ENCODE measurements around the gene GSDME. TPM values are rescaled to one million over a fixed set of nuclear protein-coding genes. Genes with fewer than 3 reads are reported as not detected.
"Not testable (repeated sequence)": the region's sequence is repeated elsewhere in the genome, so short reads cannot be mapped to it uniquely, and the experiment has no call there.

Gene GSDME
- total RNA-seq, 1 donor from 2014 or later: 31.8 TPM

DNA sequence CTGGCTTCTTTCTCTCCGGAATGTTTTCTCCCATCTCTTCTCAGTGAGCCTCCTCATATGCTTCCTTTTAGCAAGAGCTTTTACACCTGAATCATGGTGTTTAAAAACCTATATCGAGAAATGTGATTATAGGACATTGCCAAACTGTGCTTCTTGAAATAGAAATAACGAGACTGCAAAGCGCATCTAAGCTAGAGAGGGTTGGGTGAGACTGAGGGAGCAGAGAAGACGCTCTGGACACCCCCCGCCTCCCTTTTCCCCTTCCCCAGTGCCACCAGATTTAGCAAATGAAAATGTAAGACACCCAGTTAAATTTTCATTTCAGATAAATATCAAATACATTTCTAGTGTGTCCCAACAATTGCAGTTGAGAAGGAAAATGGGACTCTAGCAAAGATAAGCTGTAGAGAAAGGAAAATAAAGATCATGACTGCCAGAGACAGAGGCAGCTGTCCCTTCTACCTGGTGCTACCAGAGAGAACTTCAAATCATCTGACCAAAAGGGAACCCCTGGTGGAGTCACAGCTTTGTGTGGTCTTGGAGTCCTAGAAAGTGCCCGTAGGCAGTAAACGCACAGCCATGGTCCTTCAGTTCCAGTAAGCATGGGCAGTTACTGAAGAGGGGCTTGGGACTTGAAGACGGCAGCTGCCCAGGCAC, 14.6 kb downstream of the GSDME start:
- DNase-seq (ENCODE audit: low spot score): no peak

DNA sequence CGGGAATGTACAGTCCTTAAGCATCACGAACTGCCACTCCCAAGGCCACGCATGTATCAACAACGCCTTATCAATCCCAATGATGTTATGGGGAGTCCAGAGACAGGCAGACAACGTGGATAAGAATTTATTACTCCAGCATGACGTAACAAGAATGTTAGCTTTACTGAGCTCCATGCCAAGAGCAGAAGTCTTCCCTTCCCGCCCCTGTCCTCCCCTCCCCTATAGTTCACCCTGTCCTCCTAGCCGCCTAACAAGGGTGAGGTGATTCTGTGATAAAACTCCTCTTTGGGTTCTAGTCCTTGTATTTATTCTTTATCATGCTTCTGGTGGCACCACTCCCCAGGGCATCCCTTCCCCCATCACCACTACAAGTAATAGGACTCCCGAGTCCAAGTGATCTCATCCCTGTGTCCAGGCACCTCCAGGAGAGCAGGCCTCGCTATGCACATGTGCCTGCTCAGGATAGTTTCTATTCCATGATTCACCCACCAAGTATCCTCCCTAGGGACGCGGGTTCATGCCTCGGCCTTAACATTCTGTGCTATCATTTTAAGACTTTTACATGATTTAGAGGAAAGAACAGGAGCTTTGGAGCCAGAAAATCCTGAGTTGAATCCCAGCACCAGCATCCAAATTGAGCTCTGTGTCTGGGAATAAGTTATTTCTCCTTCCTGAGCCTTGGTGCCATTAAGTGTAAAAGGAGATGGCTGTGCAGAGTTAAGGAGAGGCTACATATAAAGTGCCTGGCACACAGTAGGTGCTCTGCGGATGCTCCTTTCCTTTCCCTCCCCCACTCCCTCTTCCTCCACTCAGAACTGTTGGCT, 15.4 kb downstream of the GSDME start:
- DNase-seq (ENCODE audit: low spot score): peak; percentile 75

DNA sequence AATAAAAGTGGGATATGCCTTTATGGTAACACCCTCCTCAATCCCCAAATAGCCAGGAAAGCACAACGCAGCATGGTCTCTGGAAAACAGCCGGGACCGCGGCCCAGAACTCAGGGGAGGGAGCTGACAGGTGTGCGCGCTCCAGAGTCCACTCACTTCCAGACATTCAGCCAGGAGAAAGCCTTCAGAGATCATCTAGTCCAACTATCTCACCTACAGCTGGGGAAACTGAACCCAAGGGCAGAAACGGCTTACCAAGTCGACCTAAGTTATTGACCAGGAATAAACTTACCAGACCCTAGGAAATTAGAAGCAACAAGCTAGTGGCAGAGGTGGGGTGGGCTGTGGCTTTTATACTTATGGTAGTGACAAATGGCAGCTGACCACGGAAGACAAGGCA, 16.4 kb downstream of the GSDME start:
- DNase-seq (ENCODE audit: low spot score): no peak

DNA sequence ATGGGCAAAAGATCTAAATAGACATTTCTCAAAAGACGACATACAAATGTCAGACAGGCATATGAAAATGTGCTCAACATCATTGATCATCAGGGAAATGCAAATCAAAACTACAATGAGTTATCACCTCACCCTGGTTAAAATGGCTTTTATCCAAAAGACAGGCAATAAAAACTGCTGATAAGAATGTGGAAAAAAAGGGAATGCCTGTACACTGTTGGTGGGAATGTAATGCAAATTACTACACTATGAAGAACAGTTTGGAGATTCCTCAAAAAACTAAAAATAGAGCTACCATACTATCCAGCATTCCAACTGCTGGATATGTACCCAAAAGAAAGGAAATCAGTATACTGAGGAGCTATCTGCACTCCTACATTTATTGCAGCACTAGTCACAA, 18.0 kb downstream of the GSDME start:
- DNase-seq (ENCODE audit: low spot score): no peak

DNA sequence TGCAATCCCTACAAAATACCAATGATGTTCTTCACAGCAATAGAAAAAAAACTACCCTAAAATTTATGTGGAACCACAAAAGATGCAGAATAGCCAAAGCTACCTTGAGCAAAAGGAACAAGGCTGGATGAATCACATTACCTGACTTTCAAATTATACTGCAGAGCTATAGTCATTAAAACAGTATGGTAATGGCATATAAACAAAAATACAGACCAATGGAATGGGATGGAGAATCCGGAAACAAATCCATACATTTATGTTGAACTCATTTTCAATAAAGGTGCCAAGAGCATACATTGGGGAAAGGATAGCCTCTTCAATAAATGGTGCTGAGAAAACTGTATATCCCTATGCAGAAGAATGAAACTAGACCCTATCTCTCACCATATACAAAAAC, 18.7 kb downstream of the GSDME start:
- no peak for DNase-seq (ENCODE audit: low spot score)

DNA sequence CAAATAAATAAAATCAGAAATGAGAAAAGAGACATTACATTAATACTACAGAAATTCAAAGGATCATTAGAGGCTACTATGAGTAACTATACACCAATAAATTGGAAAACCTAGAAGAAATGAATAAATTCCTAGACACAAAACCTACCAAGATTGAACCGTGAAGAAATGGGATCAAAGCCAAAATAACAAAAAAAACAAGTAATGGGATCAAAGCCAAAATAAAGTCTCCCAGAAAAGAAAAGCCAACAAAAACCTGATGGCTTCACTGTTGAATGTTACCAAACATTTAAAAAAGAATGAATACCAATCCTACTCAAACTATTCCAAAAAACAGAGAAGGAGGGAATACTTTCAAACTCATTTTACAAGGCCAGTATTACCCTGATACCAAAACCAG, 20.0 kb downstream of the GSDME start:
- no peak for DNase-seq (ENCODE audit: low spot score)

DNA sequence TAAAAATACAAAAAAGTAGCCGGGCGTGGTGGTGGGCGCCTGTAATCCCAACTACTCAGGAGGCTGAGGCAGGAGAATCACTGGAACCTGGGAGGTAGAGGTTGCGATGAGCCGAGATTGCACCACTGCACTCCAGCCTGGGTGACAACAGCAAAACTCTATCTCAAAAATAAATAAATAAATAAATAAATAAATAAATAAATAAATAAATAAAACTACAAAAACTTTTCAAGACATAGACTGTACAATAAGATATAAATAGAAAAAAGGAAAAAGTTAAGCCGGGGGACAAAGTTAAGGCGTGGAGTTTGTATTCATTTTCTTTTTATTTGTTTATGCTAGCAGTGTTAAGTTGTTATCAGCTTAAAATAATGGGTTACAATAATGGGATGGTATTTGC, 21.7 kb downstream of the GSDME start:
- not testable (repeated sequence) for DNase-seq (ENCODE audit: low spot score)

DNA sequence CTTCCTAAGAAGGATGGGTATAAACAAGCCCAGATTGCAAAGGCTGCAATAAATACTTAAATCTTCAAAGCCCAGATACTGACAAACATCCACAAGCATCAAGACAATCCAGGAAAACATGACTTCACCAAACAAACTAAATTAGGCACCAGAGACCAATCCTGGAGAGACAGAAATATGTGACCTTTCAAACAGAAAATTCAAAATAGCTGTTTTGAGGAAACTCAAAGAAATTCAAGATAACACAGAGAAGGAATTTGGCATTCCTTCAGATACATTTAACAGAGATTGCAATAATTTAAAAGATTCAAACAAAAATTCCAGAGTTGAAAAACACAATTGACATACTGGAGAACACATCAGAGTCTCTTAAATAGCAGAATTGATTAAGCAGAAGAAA, 23.0 kb downstream of the GSDME start:
- peak; percentile 29 for DNase-seq (ENCODE audit: low spot score)

DNA sequence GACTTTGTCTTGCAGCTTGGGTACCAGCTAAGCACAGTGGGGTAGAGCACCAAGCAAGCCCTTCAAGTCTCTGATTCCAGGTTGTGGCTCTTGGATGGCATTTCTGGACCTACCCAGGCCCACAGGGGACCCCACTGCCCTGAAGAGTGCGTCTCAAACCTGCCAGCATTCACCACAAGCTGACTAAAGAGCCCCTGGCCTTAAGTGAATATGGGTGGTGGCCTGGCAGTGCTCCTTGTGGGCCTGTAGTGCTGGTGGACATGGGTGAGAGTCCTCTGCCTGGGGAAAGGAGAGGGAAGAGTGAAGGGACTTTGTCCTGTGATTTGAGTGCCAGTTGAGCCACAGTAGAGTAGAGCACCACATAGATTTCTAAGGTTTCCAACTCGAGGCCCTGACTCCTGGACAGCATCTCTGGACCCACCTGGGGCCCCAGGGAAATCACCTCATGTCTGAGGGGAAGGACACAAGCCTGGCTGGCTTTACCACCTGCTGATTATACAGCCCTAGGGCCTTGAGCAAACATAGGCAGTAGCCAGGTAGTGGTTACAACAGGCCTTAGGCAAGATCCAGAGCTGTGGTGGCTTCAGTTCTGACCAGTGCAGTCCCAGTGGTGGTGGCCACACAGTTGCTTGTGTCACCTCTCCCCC, 23.7 kb downstream of the GSDME start:
- no peak for DNase-seq (ENCODE audit: low spot score)

DNA sequence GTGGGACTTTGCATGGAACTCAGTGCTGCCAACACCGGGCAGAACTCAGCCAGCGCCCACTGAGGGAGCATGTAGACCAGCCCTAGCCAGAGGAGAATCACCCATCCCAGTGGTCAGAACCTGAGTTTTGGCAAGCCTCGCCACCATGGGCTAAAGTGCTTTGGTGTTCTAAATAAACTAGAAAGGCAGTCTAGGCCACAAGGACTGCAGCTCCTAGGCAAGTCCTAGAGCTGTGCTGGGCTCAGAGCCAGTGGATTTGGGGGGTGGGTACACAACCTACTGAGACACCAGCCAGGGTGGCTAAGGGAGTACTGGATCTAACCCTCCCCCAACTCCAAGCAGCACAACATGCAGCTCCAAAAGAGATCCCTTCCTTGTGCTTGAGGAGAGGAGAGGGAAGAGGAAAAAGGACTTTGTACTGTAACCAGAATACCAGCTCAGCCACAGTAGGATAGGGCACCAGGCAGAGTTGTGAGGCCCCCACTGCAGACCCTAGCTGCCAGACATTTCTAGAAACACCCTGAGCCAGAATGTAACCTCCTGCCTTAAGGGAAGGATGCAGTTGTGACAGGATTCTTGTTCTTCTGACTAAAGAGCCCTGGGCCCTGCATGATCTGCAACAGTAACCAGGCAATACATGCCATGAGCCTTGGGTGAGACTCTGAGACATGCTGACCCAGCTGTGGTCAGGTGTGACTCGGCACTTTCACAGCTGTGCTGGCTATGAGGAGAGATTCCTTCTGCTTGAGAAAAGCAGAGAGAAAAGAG, 24.4 kb downstream of the GSDME start:
- no peak for DNase-seq (ENCODE audit: low spot score)

DNA sequence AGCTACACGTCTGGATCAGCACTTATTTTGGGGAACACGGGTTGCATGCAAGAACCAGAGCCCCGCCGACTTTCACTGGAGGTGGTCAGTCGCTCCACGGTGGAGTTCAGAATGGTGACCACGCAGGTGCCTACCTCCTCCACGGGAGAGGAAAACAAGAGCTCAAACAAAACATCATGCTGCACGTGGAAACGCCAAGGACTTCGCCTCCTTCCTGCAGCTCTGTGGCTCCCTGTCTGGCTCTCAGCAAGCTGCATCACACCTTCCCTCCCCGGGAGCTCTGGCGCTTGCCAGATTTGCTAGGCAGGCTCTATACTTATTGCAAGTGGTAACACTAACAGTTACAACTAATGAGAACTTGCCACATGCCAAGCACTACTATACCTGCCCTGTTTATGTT, 26.0 kb downstream of the GSDME start:
- no peak for DNase-seq (ENCODE audit: low spot score)

DNA sequence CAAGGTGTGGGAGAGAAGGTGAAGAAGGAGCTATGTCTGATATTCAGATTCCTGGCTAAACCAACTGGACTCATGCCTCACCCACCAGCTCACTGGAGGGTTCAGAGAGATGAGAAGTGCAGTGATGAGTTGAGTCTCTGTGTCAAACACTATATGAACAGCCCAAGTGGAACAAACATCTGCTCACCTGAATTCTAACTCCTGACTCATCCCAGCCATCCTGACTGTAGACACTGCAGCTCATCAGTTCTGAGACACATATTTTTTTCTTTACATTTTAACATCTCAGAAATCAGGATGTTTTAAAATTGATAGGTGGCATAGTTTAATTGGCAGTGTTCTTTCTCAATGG, 27.3 kb downstream of the GSDME start:
- DNase-seq (ENCODE audit: low spot score): no peak

DNA sequence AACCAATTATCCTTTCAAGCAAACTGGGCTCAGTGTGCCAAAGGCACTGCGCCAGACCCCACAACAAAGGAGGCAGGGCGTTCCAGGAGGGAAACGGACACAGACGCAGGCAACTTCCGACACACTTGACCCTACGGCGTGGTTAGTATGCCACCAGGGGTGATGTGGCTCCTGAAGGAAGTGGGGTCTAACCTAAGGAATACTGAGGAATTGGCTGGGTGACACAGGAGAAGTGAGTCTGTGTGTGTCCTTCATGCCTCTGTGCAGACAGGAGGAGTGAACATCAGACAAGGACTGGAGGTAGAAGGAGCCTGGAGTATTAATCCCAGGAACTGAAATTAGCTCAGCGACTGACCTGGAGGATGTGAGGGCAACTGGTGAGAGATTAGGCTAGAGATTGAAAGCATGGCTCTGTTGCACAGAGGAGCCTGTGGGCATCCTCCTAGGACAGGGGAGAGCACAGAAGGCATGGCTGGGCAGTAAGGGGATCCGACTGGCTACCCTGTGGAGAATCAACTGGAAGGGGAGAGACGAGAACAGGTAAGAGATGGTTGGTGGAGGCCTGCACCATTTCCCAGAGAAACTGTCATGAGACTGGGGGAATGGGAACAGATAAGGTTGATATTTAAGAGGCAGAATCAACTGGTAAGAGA, 27.8 kb downstream of the GSDME start:
- no peak for DNase-seq (ENCODE audit: low spot score)

DNA sequence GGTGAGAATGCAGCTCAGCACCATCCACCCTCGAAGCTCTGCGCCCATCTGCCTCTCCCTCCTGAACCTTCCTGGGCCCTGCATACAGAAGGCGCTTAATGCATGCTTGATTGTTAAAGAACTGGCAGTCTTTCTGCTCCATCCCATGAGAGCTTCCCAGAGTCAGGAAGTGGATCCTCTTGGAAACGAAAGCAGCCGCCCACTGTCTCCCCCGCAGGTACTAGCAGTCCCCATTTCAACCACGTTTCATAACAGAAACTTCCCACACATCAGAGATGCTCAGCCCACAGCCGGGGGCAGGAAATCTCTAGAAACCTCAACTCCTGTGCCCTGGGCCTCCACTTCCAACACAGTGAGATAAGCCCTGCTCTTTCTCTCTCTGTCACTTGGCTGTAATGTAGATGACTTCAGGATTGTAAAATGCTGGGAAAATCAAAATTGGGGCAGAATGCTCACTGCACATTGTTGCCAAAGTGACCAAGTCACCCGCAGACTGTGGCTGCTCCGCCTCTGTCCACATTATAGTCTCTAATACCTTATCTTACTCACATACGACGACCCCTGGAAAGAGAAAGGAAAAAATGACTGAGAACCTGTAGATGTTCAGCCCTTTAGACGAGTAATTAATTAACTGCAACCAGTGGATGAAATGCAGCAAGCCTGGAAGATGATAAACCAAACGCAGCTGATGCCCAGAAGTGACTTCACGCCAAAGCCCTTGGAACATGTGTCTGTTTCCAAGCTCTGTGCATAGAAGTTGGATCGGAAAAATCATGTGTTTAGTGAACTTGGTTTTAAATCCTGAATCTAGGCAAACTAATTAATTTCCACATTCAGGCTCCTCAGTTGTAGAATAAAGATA, 28.5 kb downstream of the GSDME start:
- DNase-seq (ENCODE audit: low spot score): peak; percentile 17

DNA sequence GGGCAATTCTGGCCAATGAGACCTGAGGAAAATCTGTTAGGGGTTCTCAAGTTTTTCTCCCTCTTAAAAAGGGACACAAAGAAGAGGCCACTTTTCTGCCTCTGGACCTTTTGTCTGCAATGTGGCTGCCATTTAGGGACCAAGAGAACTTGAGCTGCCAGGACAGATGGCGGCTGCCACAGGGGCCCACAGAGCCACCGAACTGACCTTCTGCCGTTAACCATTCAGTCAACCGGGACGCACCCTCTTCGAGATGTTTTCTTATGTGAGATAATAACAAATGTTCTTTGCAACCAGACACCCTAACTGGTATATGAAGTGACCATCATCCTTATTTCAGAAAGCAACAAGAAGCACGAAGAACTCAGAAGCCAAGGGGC, 29.2 kb downstream of the GSDME start:
- no peak for DNase-seq (ENCODE audit: low spot score)

DNA sequence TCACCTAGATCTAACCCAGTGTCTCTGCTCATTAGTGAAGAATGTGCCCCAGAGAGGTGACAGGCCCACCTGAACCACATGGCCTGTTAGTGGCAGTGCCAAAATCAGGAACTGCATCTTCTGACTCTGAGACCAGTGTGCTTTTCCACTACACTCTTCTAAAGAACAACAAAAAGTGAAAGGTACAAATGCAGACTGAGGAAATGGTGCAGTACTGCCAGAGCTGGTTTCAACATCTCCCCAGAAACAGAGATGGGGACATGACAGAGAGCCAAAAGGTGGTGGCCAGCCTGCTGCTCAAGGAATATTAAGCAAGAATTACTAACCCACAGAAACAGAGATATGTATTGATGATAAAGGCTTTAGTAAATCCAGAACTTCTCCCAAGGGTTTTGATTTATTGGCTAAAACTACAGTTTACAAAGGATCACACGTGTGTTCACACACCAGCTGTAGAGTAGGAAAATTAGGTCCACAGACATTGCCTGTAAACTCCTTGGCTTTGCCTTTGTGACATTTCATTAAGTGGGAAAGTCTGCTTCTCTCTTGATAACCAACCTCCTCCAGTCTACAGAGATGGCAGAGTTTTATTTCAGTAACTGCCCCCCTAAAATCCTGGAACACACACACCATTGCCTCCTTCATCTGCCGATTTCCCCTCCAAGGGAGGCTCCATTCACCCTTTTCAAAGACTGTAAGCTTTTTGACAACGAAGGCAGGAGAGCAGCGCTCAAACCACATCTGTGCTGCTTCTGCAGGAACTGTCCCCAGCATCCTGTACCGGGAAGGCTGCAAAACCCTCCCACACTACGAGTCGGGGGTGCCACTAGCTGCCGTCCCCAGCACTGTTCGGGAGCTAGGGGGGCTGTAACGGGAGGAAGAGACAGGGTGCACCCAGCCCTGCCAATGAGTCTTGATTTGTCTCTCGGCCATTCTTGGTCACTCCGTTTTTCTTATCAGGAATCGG, 29.8 kb downstream of the GSDME start:
- no peak for DNase-seq (ENCODE audit: low spot score)

DNA sequence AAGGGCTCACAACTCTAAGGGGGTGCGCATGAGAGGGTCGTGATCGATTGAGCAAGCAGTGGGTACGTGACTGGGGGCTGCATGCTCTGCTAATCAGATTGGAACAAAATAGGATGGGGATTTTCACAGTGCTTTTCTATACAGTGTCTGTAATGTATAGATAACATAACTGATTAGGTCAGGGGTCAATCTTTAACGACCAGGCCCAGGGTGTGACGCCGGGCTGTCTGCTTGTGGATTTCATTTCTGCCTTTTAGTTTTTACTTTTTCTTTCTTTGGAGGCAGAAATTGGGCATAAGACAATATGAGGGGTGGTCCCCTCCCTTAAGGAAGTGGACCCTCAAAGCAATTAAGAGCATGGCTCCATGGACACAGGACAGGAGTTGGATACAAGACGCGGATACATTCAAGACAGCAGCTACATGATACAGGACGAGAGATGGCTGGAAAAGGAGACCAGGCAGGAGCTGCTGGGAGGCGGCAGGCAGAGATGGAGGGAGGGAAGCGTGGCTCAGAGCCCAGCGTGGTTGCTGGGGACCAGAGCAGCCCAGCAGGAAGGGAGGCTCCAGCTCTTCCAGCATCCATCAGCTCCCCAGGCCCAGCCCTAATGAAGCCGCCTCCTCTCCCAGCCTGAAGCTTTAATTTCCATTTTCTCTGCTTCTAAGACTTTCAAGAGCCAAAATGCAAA, 31.6 kb downstream of the GSDME start:
- no peak for DNase-seq (ENCODE audit: low spot score)

DNA sequence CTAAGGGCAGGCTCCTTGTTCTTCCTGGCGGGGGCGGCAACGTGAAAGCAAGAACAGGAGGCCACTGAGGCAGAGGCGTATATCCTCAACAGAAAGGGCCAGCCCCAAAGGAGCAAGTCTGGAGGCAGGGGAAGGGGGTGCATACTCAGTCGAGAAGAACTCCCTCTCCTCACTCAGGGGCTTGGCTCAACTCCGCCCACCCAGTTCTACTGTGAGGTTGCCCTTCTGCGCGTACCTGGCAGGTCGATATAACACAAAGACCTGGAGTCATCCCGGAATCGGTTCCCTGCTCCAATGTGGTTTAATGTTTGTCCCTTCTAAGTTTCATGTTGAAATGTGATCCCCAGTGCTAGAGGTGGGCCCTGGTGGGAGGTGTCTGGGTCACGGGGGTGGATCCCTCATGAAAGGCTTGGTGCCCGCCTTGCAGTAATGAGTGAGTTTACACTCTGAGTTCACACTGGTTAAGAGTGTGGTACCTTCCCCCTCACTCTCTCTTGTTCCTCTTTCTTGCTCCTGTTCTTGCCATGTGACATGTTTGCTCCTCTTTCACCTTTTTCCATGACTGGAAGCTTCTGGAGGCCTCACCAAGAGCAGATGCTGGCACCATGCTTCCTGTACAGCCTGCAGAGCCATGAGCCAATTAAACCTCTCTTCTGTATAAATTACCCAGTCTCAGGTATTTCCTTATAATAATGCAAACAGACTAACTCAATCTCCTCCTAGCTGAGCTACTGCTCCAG, 32.6 kb downstream of the GSDME start:
- DNase-seq (ENCODE audit: low spot score): no peak

Measured in umbilical cord (tissue), 2 donors.